HEK293T (cell line): Measurements from ENCODE around the gene GALM.

Source experiments
- CTCF ChIA-PET: fragments of 350-600 bp; formaldehyde crosslinking; extraction: SDS; loops from one replicate; lab custom pipeline; 2021; ENCODE audit warnings: antibody characterized with exemption, inconsistent platforms; lab: Yijun Ruan, JAX
- POLR2A ChIA-PET: fragments of 350-600 bp; formaldehyde crosslinking; extraction: SDS; loops from one replicate; lab custom pipeline; 2020; ENCODE audit warnings: antibody characterized with exemption, inconsistent platforms; lab: Yijun Ruan, JAX
- DNase-seq: peaks from one replicate; pipeline ENCODE4 v3.0.0; 2012; ENCODE audit warnings: mixed read lengths; ENCODE audit errors: extremely low spot score
- ARNT ChIP-seq: fragments of 450-650 bp; IDR thresholded peaks from 2 replicates; pipeline ENCODE4 v1.6.1; 2017; ENCODE audit warnings: mild to moderate bottlenecking
- BHLHE40 ChIP-seq: fragments of 450-650 bp; IDR thresholded peaks from 2 replicates; pipeline ENCODE4 v1.6.1; 2016; ENCODE audit warnings: mild to moderate bottlenecking, moderate library complexity, borderline replicate concordance
- CTBP1 ChIP-seq: fragments of 450-650 bp; IDR thresholded peaks from 2 replicates; pipeline ENCODE4 v1.6.1; 2016; ENCODE audit warnings: borderline replicate concordance
- ELF4 ChIP-seq: fragments of 450-650 bp; IDR thresholded peaks from 2 replicates; pipeline ENCODE4 v1.6.1; 2017; ENCODE audit warnings: antibody characterized with exemption
- FOXA1 ChIP-seq: fragments of 450-650 bp; IDR thresholded peaks from 2 replicates; pipeline ENCODE4 v1.6.1; 2016; ENCODE audit warnings: mild to moderate bottlenecking
- FOXK2 ChIP-seq: fragments of 450-650 bp; IDR thresholded peaks from 2 replicates; pipeline ENCODE4 v1.6.1; 2016; ENCODE audit warnings: mild to moderate bottlenecking
- FOXM1 ChIP-seq: fragments of 450-650 bp; IDR thresholded peaks from 2 replicates; pipeline ENCODE4 v1.6.1; 2017; ENCODE audit warnings: mild to moderate bottlenecking, borderline replicate concordance
- HDGF ChIP-seq: fragments of 450-650 bp; IDR thresholded peaks from 2 replicates; pipeline ENCODE4 v1.6.1; 2017; ENCODE audit warnings: antibody characterized with exemption, borderline replicate concordance
- L3MBTL2 ChIP-seq: fragments of 450-650 bp; conservative IDR thresholded peaks from 2 replicates; pipeline ENCODE4 v1.6.1; 2016; ENCODE audit warnings: mild to moderate bottlenecking
- LEF1 ChIP-seq: fragments of 450-650 bp; IDR thresholded peaks from 2 replicates; pipeline ENCODE4 v1.6.1; 2017; ENCODE audit warnings: mild to moderate bottlenecking, borderline replicate concordance
- NFRKB ChIP-seq: fragments of 450-650 bp; IDR thresholded peaks from 2 replicates; pipeline ENCODE4 v1.6.1; 2016; ENCODE audit warnings: mild to moderate bottlenecking, moderate library complexity
- PKNOX1 ChIP-seq: fragments of 450-650 bp; IDR thresholded peaks from 2 replicates; pipeline ENCODE4 v1.6.1; 2016
- SP1 ChIP-seq: fragments of 450-650 bp; IDR thresholded peaks from 2 replicates; pipeline ENCODE4 v1.6.1; 2017
- SUZ12 ChIP-seq: fragments of 450-650 bp; IDR thresholded peaks from 2 replicates; pipeline ENCODE4 v1.6.1; 2016; ENCODE audit warnings: mild to moderate bottlenecking
- TARDBP ChIP-seq: fragments of 450-650 bp; IDR thresholded peaks from 2 replicates; pipeline ENCODE4 v1.6.1; 2016
- ZNF384 ChIP-seq: fragments of 450-650 bp; IDR thresholded peaks from 2 replicates; pipeline ENCODE4 v1.6.1; 2016

GALM gene

GRCh38 chr2:38775097-38775920 lies 109.4 kb downstream of the GALM start:
- DNase-seq, result no peak
- ChIA-PET POLR2A (interaction anchor here (0.8 to 4.9 kb wide), 2 partner anchors 24 to 399 kb away, joined by 3 to 44 read pairs; partner anchors contain the start of gene SRSF7), CTCF (interaction anchor here (0.6 to 0.8 kb wide), 2 partner anchors 26 to 243 kb away, joined by 5 to 7 read pairs; no protein-coding TSS in a partner anchor)

GRCh38 chr2:38775921-38776225 lies 110.0 kb downstream of the GALM start:
- no peak for DNase-seq
- CTCF ChIA-PET, result interaction anchor here (0.6 to 0.8 kb wide), 2 partner anchors 25 to 244 kb away, joined by 5 to 7 read pairs; no protein-coding TSS in a partner anchor
- TF ChIP-seq ZNF384 (peak; percentile 59; the same call in 1 of the 2 replicates), PKNOX1 (peak; percentile 79), FOXA1 (no peak), BHLHE40 (no peak)
- POLR2A ChIA-PET, result interaction anchor here (0.8 to 4.9 kb wide), 2 partner anchors 25 to 400 kb away, joined by 3 to 44 read pairs; partner anchors contain the start of gene SRSF7

More at GRCh38 chr2:38775097-38775920, 109.4 kb downstream of the GALM start:
- TF ChIP-seq SP1 (no peak), HDGF (no peak), FOXK2 (no peak), LEF1 (no peak), ZNF384 (no peak), FOXA1 (no peak), TARDBP (no peak), ELF4 (no peak), CTBP1 (no peak), PKNOX1 (no peak), NFRKB (no peak), L3MBTL2 (no peak), FOXM1 (no peak), BHLHE40 (no peak), ARNT (no peak), SUZ12 (no peak)

GRCh38 chr2:38776531-38776930 lies 110.6 kb downstream of the GALM start:
- TF ChIP-seq TARDBP (no peak), FOXA1 (no peak), NFRKB (no peak), SUZ12 (no peak), LEF1 (no peak), ZNF384 (no peak), FOXK2 (no peak), L3MBTL2 (no peak), SP1 (no peak), ARNT (no peak), PKNOX1 (no peak), CTBP1 (no peak), BHLHE40 (no peak), HDGF (no peak), FOXM1 (no peak), ELF4 (no peak)
- ChIA-PET POLR2A (interaction anchor here (0.8 to 4.9 kb wide), 3 partner anchors 25 to 400 kb away, joined by 3 to 44 read pairs (median 7); partner anchors contain the start of gene SRSF7), CTCF (interaction anchor here (0.6 kb wide), 1 partner anchor 25 kb away, joined by 5 read pairs; no protein-coding TSS in a partner anchor)
- no peak for DNase-seq

- ChIA-PET CTCF (no interaction called here), POLR2A (interaction anchor here (0.6 kb wide), 1 partner anchor 27 kb away, joined by 5 read pairs; the partner anchor contains the start of gene SRSF7)
- no peak for TF ChIP-seq ELF4
- TF ChIP-seq SUZ12, result no peak
- no peak for TF ChIP-seq FOXA1
- DNase-seq, result no peak
These were observed 112.8 kb downstream of the GALM start for GRCh38 chr2:38778687-38779082.

GRCh38 chr2:38783586-38783985 lies 117.7 kb downstream of the GALM start:
- CTCF ChIA-PET, result no interaction called here
- DNase-seq, result no peak
- POLR2A ChIA-PET, result interaction anchor here (1.6 kb wide), 1 partner anchor 32 kb away, joined by 11 read pairs; the partner anchor contains the start of gene SRSF7
- no peak for TF ChIP-seq NFRKB
- no peak for TF ChIP-seq ELF4
- TF ChIP-seq SP1, result no peak
